GM23338 (cell line): Measurements from ENCODE around the gene UTP11. TPM values are rescaled to one million over a fixed set of nuclear protein-coding genes. Genes with fewer than 3 reads are reported as not detected.

ENCODE experiments used
- ATAC-seq: fragments of 200-7000 bp; cut with Tn5 transposase; 3 replicates; pipeline ENCODE4 v1.9.1; 2020
- DNase-seq: peaks from one replicate; pipeline ENCODE4 v3.0.0-alpha.2; 2015; ENCODE audit warnings: low spot score
- H2AFZ ChIP-seq: fragments of 200-600 bp; sonication (generic); 2 replicates; pipeline ENCODE4 v1.8.0; 2016; ENCODE audit warnings: antibody characterized with exemption, mild to moderate bottlenecking, moderate library complexity
- H3F3A ChIP-seq: fragments of 200-600 bp; sonication (generic); replicated peaks from 2 replicates; pipeline ENCODE4 v1.8.0; 2017; ENCODE audit warnings: antibody characterized with exemption, mixed run types, low read depth
- H3K27ac ChIP-seq: fragments of 200-600 bp; sonication (generic); 2 replicates; pipeline ENCODE4 v1.6.1; 2016; ENCODE audit warnings: low read depth
- H3K27me3 ChIP-seq: fragments of 200-600 bp; sonication (generic); 2 replicates; pipeline ENCODE4 v1.8.0; 2016; ENCODE audit warnings: mild to moderate bottlenecking, mixed run types, moderate library complexity; ENCODE audit not compliant: insufficient read depth
- H3K36me3 ChIP-seq: fragments of 200-600 bp; sonication (generic); 2 replicates; pipeline ENCODE4 v1.8.0; 2016; ENCODE audit warnings: mild to moderate bottlenecking; ENCODE audit not compliant: insufficient read depth
- H3K4me1 ChIP-seq: fragments of 200-600 bp; sonication (generic); 2 replicates; pipeline ENCODE4 v1.8.0; 2016; ENCODE audit warnings: mild to moderate bottlenecking, moderate library complexity; ENCODE audit not compliant: insufficient read depth
- H3K4me2 ChIP-seq: fragments of 200-600 bp; sonication (generic); 2 replicates; pipeline ENCODE4 v1.7.1; 2017; ENCODE audit warnings: mixed run types
- H3K4me3 ChIP-seq: fragments of 200-600 bp; sonication (generic); 2 replicates; pipeline ENCODE4 v1.6.1; 2016; ENCODE audit warnings: mixed run types
- H3K79me2 ChIP-seq: fragments of 200-600 bp; sonication (generic); replicated peaks from 2 replicates; pipeline ENCODE4 v1.8.0; 2017; ENCODE audit warnings: mild to moderate bottlenecking; ENCODE audit not compliant: insufficient read depth
- H3K9me2 ChIP-seq: fragments of 200-600 bp; sonication (generic); 2 replicates; pipeline ENCODE4 v1.8.0; 2017; ENCODE audit not compliant: insufficient read depth
- H4K20me1 ChIP-seq: fragments of 200-600 bp; sonication (generic); replicated peaks from 2 replicates; pipeline ENCODE4 v1.8.0; 2017; ENCODE audit warnings: mild to moderate bottlenecking; ENCODE audit not compliant: insufficient read depth
- H3K27ac Mint-ChIP-seq: 2 replicates; pipeline ENCODE4 v1.8.0; 2020; ENCODE audit warnings: inconsistent platforms, mild to moderate bottlenecking, moderate library complexity, mixed read lengths
- H3K27me3 Mint-ChIP-seq: 3 replicates; pipeline ENCODE4 v1.8.0; 2022; ENCODE audit warnings: low read depth, mild to moderate bottlenecking, moderate library complexity, mixed read lengths, inconsistent platforms; ENCODE audit not compliant: insufficient read depth, poor library complexity
- H3K36me3 Mint-ChIP-seq: 3 replicates; pipeline ENCODE4 v1.8.0; 2021; ENCODE audit warnings: low read depth, mild to moderate bottlenecking, inconsistent platforms, moderate library complexity, mixed read lengths
- H3K4me1 Mint-ChIP-seq: 3 replicates; pipeline ENCODE4 v1.8.0; 2020; ENCODE audit warnings: mild to moderate bottlenecking, inconsistent platforms, mixed read lengths
- H3K4me3 Mint-ChIP-seq: 3 replicates; pipeline ENCODE4 v1.8.0; 2021; ENCODE audit warnings: moderate library complexity, mild to moderate bottlenecking, inconsistent platforms, mixed read lengths
- H3K9me3 Mint-ChIP-seq: 3 replicates; pipeline ENCODE4 v1.8.0; 2020; ENCODE audit warnings: moderate library complexity, mild to moderate bottlenecking, inconsistent platforms, mixed read lengths
- CREB1 ChIP-seq: fragments of 250-450 bp; sonication (Bioruptor Pico); IDR thresholded peaks from 2 replicates; pipeline ENCODE4 v1.5.0; 2020; ENCODE audit warnings: low read depth, mild to moderate bottlenecking, moderate library complexity
- CTCF ChIP-seq, 2 experiments: fragments of 200-600 bp in 1 of 2; sonication (generic) in 1 of 2; conservative IDR thresholded peaks; 2 replicates each; pipeline versions ENCODE4 v1.5.1 to v1.6.1; 2016 to 2017; ENCODE audit warnings: antibody characterized with exemption in 2 of 2, low read depth in 2 of 2, mild to moderate bottlenecking in 2 of 2, moderate library complexity in 1 of 2
- ETS1 ChIP-seq: IDR thresholded peaks from 2 replicates; pipeline ENCODE4 v1.6.1; 2016; ENCODE audit warnings: antibody characterized with exemption
- EZH2 ChIP-seq: fragments of 200-600 bp; sonication (generic); IDR thresholded peaks from one replicate; pipeline ENCODE4 v1.8.0; 2017; ENCODE audit warnings: antibody characterized with exemption, mild to moderate bottlenecking, low read depth; ENCODE audit not compliant: unreplicated experiment
- EZH2phosphoT487 ChIP-seq: fragments of 200-600 bp; sonication (generic); IDR thresholded peaks from one replicate; pipeline ENCODE4 v1.8.1; 2018; ENCODE audit warnings: antibody characterized with exemption; ENCODE audit not compliant: unreplicated experiment
- NANOG ChIP-seq: IDR thresholded peaks from 2 replicates; pipeline ENCODE4 v1.6.1; 2016; ENCODE audit warnings: antibody characterized with exemption, borderline replicate concordance
- POLR2AphosphoS5 ChIP-seq: IDR thresholded peaks from 2 replicates; pipeline ENCODE4 v1.6.1; 2016; ENCODE audit warnings: antibody characterized with exemption, low read depth
- STAT1 ChIP-seq: IDR thresholded peaks from one replicate; pipeline ENCODE4 v1.6.1; 2016; ENCODE audit warnings: antibody characterized with exemption; ENCODE audit not compliant: unreplicated experiment
- ZNF114 ChIP-seq: fragments of 250-450 bp; sonication (Bioruptor Pico); IDR thresholded peaks from 2 replicates; pipeline ENCODE4 v1.5.0; 2020; ENCODE audit warnings: mild to moderate bottlenecking, moderate library complexity
- ZNF331 ChIP-seq: fragments of 250-450 bp; sonication (Bioruptor Pico); IDR thresholded peaks from 2 replicates; pipeline ENCODE4 v1.5.0; 2020; ENCODE audit warnings: low read depth, mild to moderate bottlenecking, moderate library complexity
- polyA plus RNA-seq: library from polyadenylated mRNA; unstranded; fragments of >200 nt; fragmentation: Nextera tagmentation; extraction: Ambion mirVana; gene quantifications from 2 replicates; pipeline ENCODE4 v1.2.1, GENCODE V29; 2016
- total RNA-seq: library from RNA; depleted of rRNA; stranded (reverse); fragments of >200 nt; shearing (Covaris generic); gene quantifications from 2 replicates; pipeline ENCODE4 v1.2.3, GENCODE V29; 2014
- TF ChIP-seq, protein P1 (sequence below): fragments of 250-450 bp; sonication (Bioruptor Pico); IDR thresholded peaks from 2 replicates; pipeline ENCODE4 v1.5.0; 2020; ENCODE audit warnings: mild to moderate bottlenecking, moderate library complexity

Gene UTP11
- total and polyA plus RNA-seq, 2 experiments from 2014 or later: 67.8 to 105 TPM

DNA sequence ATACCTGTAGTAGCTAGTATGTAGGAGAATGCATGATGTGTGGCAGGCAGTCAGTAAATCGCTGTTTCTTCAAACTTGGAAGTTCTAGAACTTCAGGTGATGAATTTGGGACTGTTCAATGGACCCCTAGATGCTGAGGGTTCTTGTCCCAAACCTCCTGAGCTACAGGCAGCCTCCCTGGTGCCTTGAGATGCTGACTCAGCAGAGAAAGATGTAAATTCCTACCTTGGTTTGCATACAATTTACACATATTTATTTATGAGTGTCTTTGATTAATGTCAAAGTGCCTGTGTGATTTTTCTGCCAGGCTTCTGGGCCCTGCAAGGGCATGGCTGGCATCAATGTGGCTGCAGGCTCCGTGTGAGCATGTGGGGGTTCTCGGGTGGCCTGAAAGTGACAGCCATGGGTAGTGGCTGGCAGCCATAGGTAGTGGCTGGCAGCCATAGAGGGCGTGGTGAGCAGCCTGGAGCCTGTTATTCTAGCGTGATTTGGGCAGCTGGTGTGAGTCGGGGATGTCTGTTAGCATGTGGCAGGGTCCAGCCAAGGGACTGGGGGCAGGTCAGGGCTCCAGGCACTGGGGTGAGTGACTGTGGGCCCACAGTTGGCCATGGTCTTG, 47.2 kb downstream of the UTP11 start:
- DNase-seq (no peak), ATAC-seq (no peak)
- Histone ChIP-seq H3F3A (no peaks in the 10 kb centered on the region), H2AFZ (no peak overlapping the region), H3K4me3 (no peak overlapping the region), H3K27me3 (no peaks in the 10 kb centered on the region), H3K27ac (no peak overlapping the region), H3K4me1 (peaks cover 10% of the 10 kb centered on the region; the same call in 1 of the 2 replicates), H3K9me2 (no peaks in the 10 kb centered on the region), H3K79me2 (no peaks in the 10 kb centered on the region), H4K20me1 (no peaks in the 10 kb centered on the region), H3K4me2 (no peak overlapping the region), H3K36me3 (no peaks in the 10 kb centered on the region)
- H3K4me3 Mint-ChIP-seq: no peak overlapping the region; the same call in 2 of the 3 replicates
- peaks cover 37% of the 10 kb centered on the region for H3K4me1 Mint-ChIP-seq
- H3K27ac Mint-ChIP-seq: no peak overlapping the region; the same call in 1 of the 2 replicates
- H3K9me3 Mint-ChIP-seq: peaks cover 4% of the 10 kb centered on the region; the same call in 1 of the 3 replicates
- TF ChIP-seq ZNF114 (CRISPR knock-in tag) (no peak), EZH2phosphoT487 (no peak), POLR2AphosphoS5 (no peak), NANOG (no peak), ZNF331 (CRISPR knock-in tag) (no peak), CREB1 (CRISPR knock-in tag) (no peak), ETS1 (no peak), EZH2 (no peak), STAT1 (no peak), CTCF (conservative IDR thresholded peaks at IDR 0.05; ENCODE audit: low read depth in 2 of 2) (no peak)
- TF ChIP-seq, protein P1, sequence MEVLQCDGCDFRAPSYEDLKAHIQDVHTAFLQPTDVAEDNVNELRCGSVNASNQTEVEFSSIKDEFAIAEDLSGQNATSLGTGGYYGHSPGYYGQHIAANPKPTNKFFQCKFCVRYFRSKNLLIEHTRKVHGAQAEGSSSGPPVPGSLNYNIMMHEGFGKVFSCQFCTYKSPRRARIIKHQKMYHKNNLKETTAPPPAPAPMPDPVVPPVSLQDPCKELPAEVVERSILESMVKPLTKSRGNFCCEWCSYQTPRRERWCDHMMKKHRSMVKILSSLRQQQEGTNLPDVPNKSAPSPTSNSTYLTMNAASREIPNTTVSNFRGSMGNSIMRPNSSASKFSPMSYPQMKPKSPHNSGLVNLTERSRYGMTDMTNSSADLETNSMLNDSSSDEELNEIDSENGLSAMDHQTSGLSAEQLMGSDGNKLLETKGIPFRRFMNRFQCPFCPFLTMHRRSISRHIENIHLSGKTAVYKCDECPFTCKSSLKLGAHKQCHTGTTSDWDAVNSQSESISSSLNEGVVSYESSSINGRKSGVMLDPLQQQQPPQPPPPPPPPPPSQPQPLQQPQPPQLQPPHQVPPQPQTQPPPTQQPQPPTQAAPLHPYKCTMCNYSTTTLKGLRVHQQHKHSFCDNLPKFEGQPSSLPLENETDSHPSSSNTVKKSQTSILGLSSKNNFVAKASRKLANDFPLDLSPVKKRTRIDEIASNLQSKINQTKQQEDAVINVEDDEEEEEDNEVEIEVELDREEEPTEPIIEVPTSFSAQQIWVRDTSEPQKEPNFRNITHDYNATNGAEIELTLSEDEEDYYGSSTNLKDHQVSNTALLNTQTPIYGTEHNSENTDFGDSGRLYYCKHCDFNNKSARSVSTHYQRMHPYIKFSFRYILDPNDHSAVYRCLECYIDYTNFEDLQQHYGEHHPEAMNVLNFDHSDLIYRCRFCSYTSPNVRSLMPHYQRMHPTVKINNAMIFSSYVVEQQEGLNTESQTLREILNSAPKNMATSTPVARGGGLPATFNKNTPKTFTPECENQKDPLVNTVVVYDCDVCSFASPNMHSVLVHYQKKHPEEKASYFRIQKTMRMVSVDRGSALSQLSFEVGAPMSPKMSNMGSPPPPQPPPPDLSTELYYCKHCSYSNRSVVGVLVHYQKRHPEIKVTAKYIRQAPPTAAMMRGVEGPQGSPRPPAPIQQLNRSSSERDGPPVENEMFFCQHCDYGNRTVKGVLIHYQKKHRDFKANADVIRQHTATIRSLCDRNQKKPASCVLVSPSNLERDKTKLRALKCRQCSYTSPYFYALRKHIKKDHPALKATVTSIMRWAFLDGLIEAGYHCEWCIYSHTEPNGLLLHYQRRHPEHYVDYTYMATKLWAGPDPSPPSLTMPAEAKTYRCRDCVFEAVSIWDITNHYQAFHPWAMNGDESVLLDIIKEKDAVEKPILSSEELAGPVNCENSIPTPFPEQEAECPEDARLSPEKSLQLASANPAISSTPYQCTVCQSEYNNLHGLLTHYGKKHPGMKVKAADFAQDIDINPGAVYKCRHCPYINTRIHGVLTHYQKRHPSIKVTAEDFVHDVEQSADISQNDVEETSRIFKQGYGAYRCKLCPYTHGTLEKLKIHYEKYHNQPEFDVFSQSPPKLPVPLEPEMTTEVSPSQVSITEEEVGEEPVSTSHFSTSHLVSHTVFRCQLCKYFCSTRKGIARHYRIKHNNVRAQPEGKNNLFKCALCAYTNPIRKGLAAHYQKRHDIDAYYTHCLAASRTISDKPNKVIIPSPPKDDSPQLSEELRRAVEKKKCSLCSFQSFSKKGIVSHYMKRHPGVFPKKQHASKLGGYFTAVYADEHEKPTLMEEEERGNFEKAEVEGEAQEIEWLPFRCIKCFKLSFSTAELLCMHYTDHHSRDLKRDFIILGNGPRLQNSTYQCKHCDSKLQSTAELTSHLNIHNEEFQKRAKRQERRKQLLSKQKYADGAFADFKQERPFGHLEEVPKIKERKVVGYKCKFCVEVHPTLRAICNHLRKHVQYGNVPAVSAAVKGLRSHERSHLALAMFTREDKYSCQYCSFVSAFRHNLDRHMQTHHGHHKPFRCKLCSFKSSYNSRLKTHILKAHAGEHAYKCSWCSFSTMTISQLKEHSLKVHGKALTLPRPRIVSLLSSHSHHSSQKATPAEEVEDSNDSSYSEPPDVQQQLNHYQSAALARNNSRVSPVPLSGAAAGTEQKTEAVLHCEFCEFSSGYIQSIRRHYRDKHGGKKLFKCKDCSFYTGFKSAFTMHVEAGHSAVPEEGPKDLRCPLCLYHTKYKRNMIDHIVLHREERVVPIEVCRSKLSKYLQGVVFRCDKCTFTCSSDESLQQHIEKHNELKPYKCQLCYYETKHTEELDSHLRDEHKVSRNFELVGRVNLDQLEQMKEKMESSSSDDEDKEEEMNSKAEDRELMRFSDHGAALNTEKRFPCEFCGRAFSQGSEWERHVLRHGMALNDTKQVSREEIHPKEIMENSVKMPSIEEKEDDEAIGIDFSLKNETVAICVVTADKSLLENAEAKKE: no peak
- H3K27me3 Mint-ChIP-seq: peaks cover 13% of the 10 kb centered on the region
- peaks cover 7% of the 10 kb centered on the region; the same call in 1 of the 3 replicates for H3K36me3 Mint-ChIP-seq
